H54 (cell line): ENCODE measurements around the gene KIAA0513.
"Not testable (repeated sequence)": the region's sequence is repeated elsewhere in the genome, so short reads cannot be mapped to it uniquely, and the experiment has no call there.

Experiments
- DNase-seq: peaks from one replicate; pipeline ENCODE4 v3.0.0; 2011; ENCODE audit warnings: low spot score, mixed read lengths; ENCODE audit not compliant: insufficient read length
- FAIRE-seq: peaks from 3 replicates; lab custom pipeline; 2011; peaks lifted over from hg19 to GRCh38; lab: Jason Lieb, UNC
- POLR2A ChIP-seq: IDR thresholded peaks from 2 replicates; pipeline ENCODE4 v1.6.1; 2011; ENCODE audit warnings: low read depth, mild to moderate bottlenecking, low read length

Gene KIAA0513

DNA sequence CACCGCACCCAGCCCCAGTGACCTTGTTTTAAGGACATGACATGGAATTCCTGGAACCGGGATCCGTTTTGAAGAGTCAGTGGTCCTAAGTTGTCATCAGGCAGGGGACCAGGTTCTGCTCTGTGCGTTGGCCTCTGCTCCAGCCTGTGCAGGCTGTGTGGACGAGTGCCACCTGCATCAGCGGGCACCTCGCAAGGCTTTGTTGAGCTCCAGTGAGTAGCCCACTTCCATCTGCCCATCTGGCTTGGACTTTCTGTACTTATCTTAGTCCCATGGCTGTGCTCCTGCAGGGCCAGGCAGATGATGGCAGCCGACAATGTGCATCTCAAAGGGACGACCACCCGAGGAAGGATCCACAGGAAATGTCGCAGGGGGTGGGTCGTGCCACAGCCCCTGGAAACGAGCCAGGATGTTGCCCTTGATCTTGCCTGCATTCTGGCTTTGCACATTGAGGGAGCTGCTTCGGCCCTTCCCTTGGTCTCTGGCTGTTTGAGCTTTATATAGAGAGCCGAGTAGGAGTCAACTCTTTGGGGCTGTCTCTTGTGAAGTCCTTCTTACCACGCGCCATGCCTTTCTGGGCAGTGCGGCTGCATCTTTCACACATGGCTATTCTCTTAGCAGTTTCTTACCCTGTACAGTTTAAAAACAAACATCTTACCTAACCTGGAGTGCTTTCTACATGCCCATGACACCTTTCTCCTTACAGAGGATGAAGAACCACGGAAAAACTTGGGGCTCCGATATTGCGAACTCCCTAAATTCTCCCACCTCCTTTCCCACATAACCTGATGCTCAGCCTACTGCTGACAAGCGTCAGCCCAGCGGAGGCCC lies 18.3 kb downstream of the KIAA0513 start:
- DNase-seq (no peak), FAIRE-seq (no peak)
- TF ChIP-seq POLR2A = no peak

DNA sequence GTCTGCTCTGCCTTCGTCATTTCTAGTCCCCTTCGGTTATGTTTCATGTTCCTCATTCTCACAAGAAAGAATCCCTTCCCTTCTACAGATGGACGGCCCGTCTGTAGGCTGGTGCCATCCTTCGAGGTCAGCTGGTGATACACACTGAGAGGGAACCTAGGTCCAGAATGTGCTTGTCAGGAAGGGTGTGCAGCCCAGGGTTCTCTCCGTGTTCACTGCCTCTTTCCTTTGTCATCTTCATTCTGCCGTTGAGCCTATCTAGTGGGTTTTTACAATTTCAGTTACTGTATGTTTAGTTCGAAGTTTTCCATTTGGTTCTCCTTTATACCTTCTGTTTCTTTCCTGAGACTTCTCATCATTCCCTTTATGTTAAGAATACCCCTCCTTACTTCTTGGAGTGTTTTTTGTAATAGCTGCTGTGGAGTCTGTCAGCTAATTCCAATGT lies 18.9 kb downstream of the KIAA0513 start:
- no peak for TF ChIP-seq POLR2A
- DNase-seq (no peak), FAIRE-seq (no peak)

DNA sequence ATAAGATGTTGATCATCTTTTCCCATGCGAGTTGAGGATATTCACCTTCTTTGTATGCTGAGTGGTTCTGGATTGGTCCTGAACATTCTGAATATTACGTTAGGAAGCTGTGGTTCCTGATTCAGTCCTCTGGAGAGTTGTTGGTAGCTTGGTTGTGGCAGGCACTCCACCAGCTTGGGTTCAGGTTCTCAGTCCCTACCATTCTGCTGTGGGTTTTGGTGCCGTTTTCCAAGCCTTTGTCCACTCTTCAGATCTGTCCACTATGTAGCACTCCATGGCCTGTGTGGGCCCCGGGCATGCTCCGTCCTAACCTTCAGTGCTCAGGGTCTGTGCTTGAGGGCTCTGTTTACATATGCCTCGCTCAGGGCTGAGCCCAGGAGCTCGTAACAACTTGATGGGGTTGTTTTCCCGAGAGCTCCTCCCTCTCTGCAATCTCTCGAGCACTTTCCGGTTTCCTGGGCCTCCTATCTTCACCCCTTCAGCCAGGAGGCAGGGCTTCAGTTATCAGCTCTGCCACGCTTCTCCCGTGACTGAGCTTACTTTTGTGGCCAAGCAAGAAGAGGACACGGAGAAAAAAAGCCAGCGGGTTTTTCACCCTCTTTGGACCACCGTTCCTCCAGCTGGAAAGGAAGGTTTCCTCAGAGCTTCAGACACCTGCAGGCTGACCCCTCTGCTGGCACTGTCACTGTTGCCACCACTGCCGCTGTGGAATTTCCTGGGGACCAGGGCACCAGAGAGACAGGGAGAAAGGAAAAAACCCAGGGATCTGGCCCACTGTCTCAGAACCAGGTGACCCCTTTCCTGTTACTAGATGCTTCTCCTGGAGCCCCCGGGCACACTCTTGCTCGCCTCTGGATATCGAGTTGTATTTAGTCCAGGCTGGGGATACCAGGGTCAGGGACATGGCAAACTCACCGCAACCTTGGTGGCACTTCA lies 19.6 kb downstream of the KIAA0513 start:
- FAIRE-seq = no peak
- DNase-seq = no peak

DNA sequence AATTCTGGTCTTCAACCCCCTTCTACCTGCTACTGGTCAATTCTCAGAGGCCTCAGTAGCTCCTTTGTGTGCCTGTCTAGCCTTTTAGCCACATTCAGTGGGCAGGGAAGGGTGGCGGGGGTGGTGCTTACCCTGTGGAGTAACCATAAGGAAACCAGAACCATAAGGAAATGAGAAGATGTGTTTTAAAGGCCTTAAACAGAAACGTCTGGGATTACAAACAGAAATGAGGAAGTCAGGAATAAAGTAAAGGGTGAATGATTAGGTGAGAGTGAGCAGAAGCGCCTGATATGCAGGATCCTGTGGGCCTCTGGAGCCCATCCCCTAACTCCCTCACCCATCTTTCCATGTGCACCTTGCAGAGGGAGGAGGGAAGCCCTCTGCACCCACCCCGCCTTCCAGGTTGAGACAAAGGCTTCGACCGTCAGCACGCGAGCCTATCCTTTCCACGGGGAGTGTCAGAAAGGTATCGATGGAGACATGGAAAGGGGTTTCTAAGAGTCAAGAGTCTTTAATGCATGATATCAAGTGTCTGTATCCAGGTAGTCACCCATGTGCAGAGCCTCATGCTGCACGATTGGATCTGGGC lies 20.4 kb downstream of the KIAA0513 start:
- FAIRE-seq = no peak
- no peak for TF ChIP-seq POLR2A
- no peak for DNase-seq

More for the DNA sequence above, 19.6 kb downstream of the KIAA0513 start:
- no peak for TF ChIP-seq POLR2A

DNA sequence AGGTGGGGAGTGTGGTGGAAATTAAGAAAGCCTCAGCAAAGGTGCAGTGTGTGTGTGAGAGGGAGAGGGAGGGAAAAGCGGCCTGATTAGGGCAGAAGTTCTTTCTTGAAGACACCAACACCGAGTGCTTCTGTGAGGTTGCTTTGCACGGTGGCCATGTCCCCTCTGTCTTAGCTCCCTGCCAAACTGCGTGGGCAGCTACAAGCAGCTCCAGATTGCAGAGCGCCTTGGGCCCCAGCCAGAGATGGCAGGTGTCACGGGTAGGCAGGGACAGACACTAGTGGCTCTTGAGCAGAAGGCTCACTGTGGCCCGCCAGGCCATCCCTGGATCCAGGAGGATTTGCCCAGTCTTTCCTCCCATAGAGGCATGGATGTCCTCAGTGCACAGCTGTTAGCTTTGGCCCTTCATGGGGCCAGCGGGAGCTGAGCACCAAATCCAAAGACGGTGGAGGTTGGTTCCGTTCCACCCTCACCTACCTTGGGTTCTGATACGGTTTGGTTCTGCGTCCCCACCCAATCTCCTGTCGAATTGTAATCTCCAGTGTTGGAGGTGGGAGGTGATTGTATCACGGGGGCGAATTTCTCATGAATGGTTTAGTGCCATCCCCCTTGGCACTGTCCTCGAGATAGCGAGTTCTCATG lies 21.4 kb downstream of the KIAA0513 start:
- TF ChIP-seq POLR2A = no peak
- DNase-seq (no peak), FAIRE-seq (no peak)

DNA sequence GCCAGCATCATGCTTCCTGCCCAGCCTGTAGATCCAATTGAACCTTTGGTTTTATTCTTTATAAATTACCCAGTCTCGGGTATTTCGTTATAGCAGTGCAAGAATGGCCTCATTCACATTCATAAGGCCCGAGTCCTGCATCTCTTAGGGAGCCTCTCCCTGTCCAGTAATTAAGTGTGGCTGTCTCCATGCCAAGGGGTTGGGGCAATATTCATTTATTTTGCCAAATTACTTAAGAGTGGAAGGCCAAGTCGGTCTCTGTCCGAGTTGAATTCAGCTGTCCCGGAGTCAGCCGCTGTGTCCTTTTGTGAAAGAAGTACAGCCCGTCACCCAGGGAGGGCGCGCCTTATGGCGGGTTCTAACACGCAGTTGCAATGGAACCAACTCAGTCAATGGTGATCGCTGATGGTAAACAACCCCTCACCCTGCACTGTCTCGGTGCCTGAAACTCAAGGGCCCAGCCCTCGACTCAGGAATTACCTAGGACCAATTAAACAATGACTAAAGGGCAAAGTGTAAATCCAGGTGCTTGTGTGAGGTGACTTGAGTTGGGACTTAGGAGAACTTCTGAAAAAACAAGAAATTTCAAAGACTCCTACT lies 22.2 kb downstream of the KIAA0513 start:
- no peak for FAIRE-seq
- no peak for DNase-seq
- TF ChIP-seq POLR2A = no peak

DNA sequence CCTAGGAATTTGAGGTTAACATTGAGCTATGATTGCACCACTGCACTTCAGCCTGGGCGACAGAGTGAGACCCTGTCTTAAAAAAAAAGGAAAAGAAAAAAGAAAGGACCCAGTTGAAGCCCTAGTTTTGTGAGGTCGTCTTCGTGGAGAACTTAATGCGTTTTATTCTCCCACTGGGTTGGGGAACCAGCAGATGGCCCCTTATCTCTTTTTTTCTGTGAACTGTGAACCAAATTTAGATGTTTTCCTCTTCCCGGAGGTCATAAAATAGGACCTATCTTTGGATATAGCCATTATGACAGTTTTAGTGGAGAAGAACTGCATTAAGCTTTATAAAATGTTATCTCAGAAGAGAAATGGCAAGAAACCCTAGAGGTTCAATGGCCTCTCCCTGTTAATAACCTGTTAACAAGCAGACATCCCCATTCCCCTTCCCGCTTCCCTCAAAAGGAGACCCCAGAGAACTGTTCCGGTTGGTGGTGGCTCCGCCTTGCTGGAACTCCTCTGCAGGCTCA lies 23.5 kb downstream of the KIAA0513 start:
- no peak for FAIRE-seq
- DNase-seq = no peak
- TF ChIP-seq POLR2A = no peak

DNA sequence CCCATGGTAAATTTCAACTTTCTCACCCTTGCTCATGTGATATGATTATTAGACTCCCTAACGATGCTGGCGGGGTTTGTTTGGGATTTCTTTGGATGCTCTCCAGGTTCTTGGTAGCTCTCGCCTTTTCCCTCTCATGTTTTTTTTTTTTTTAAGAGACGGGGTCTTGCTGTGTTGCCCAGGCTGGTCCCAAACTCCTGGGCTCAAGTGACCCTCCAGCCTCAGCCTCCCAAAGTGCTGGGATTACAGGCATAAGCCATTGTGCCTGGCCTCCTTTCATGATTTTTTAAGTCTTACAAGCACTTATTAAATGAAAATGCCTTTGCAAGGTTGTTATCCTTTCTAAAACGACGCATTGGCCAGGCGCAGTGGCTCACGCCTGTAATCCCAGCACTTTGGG lies 24.1 kb downstream of the KIAA0513 start:
- FAIRE-seq = no peak
- no peak for DNase-seq
- TF ChIP-seq POLR2A = no peak

DNA sequence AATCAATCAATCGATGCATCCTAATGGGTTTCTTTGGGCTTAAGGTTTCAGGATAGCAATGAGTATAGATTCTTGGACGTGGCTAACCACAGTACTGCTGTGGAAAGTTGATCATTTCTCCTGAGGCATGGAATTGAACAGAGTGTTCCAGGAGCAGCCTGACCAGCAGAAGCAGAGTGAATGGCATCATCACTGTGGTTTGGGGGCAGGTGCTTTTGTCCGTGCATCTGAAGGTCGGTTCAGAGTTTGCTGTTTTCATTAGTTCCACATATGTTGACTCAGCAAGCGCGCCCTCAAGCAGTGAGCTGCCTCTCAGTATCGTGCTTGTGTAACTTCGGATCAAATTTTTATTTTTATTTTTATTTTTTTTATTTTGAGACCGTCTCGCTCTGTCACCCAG lies 24.9 kb downstream of the KIAA0513 start:
- FAIRE-seq = no peak
- TF ChIP-seq POLR2A = no peak
- DNase-seq = no peak

DNA sequence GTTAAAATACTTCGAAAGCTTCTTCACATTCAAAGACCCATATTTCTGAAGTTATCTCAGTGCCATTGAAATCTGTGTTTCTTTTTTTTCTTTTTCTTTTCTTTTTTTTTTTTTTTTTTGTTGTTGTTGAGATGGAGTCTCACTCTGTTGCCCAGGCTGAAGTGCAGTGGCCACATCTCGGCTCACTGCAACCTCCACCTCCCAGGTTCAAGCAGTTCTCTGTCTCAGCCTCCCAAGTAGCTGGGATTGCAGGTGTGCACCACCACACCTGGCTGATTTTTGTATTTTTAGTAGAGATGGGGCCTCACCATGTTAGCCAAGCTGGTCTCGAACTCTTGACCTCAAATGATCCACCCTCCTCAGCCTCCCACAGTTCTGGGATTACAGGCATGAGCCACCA lies 26.7 kb downstream of the KIAA0513 start:
- FAIRE-seq, DNase-seq: not testable (repeated sequence)

DNA sequence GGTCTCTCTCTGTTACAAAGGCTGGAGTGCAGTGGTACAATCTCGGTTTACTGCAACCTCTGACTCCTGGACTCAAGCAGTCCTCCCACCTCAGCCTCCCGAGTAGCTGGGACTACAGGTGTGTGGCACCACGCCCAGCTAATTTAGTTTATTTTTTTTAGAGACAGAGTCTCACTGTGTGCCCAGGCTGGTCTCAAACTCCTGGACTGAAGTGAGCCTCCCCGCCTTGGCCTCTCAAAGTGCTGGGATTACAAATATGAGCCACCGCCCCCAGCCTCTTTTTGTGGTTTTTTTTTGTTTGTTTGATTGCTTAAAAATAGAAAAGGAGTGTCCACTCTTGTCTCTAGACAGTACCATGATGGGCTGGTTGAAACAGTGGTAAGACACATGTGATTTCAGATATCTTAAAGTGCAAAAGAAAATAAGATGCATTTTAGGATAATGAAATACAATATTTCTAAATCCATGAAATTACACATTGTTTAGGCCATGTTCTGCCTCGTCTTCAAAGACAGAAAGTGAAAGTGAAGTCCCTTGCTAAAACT lies 27.4 kb downstream of the KIAA0513 start:
- no peak for TF ChIP-seq POLR2A
- FAIRE-seq (no peak), DNase-seq (no peak)

DNA sequence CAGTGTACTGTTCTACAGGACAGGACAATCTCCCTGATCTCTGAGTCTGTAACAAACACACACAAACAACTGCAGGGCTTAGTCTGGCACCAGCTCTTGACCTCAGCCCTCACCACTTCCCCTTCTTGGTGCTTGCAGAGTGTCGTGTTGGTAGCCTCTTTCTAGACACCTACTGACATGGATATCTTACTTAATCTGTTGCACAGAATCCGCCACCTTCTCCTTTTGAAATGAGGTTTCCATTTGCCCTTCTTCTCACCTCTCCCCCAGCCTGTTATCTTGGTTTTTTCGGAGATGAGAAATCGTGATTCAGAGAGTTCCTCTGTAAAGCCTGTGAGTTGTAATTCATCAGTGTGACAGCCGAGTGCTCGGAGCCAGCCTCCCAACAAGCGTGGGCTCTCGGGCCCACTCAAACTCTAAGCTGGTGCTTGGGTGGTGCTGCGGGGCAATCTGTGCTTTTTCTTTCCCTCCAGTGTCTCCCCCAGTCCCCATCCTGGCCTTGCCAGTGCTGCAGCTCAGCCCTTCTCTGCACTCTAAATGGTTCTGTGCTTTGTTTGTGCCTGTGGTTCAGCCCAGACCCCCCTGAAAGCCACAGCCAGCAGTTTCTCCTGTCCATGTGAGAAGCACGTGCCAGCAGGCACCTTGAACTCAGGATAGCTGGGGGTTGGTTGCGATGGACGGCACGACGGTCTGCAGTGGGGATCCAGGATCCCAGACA lies 28.1 kb downstream of the KIAA0513 start:
- DNase-seq (peak; percentile 46), FAIRE-seq (no peak)
- no peak for TF ChIP-seq POLR2A
